ENCODE measurements around the gene CCN6. TPM values are rescaled to one million over a fixed set of nuclear protein-coding genes. Genes with fewer than 3 reads are reported as not detected.
A peak's percentile ranks its signal among the peaks of the same experiment; 100 is the strongest.

The CCN6 gene
- total RNA-seq, 1 experiment from 2014 or later: not detected

DNA sequence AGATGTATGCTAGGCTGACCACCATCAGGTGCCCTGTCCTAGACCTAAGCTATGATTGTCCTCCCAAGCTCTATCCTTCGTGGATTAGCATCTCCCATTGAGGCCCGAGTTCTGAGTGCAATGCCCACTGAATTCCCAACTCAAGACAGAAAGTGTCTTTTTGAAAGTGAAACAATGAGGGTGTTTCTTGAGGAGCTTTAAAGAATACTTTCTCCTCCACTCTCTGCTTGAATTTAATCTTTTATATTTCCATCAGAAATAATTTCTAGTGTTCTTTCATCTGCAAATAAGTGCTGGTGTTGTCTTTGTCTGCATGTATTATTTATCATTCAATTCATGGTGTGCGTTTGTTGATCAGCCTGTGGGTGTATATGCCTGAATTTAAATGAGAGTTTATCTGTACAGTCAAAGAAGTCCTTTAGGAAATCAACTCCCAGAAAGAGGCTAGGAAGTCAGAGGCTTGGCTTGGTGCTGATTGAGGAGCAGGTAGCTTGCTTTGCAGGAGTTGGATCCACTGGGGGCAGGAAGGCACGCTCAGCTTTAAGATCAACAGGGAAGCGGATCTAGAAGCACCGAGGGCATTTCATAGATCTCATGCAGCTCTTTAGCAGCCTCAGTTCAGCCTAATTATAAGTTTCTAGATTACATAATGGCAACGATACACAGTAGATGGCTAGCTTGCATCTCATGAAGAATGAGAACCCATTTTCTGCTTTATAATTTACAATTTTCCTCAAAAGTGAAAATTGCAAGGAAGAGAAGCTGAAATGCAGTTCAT lies 36.0 kb upstream of the CCN6 start:
- intact Hi-C loops (cut with micrococcal nuclease; ENCODE audit: unreplicated experiment): no loop called here
- Histone ChIP-seq H3K27me3 (replicated peaks; ENCODE audit: control insufficient read depth, insufficient read depth, low read length) (no peaks in the 10 kb centered on the region), H3K4me1 (no peaks in the 10 kb centered on the region), H3K36me3 (ENCODE audit: control insufficient read depth, insufficient read depth, low read length) (no peaks in the 10 kb centered on the region), H3K9me3 (no peaks in the 10 kb centered on the region), H3K4me3 (ENCODE audit: low read depth, low read length) (no peak overlapping the region)
- no TSS peak for BruUV-seq (replicated peaks)
- ChIA-PET CTCF (interaction anchor here (1.1 kb wide), 1 partner anchor 25 kb away, joined by 8 read pairs; no protein-coding TSS in a partner anchor), POLR2A (no interaction called here)
- no peak overlapping the region for H3K4me3 Mint-ChIP-seq (ENCODE audit: unreplicated experiment)
- DNase-seq: no peak
- H3K9me3 Mint-ChIP-seq (ENCODE audit: unreplicated experiment): no peaks in the 10 kb centered on the region
- no peaks in the 10 kb centered on the region for H3K36me3 Mint-ChIP-seq (ENCODE audit: insufficient read depth, unreplicated experiment)
- H3K4me1 Mint-ChIP-seq (ENCODE audit: low read depth, unreplicated experiment): no peaks in the 10 kb centered on the region
- TF ChIP-seq, protein P1, sequence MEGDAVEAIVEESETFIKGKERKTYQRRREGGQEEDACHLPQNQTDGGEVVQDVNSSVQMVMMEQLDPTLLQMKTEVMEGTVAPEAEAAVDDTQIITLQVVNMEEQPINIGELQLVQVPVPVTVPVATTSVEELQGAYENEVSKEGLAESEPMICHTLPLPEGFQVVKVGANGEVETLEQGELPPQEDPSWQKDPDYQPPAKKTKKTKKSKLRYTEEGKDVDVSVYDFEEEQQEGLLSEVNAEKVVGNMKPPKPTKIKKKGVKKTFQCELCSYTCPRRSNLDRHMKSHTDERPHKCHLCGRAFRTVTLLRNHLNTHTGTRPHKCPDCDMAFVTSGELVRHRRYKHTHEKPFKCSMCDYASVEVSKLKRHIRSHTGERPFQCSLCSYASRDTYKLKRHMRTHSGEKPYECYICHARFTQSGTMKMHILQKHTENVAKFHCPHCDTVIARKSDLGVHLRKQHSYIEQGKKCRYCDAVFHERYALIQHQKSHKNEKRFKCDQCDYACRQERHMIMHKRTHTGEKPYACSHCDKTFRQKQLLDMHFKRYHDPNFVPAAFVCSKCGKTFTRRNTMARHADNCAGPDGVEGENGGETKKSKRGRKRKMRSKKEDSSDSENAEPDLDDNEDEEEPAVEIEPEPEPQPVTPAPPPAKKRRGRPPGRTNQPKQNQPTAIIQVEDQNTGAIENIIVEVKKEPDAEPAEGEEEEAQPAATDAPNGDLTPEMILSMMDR (IDR thresholded peaks at IDR 0.05; ENCODE audit: insufficient read depth in 1 of 2, low read depth in 1 of 2, low read length in 1 of 2, severe bottlenecking in 1 of 2, unreplicated experiment in 1 of 2): no peak
- H3K27ac Mint-ChIP-seq (ENCODE audit: unreplicated experiment): no peak overlapping the region
- no peaks in the 10 kb centered on the region for H3K27me3 Mint-ChIP-seq (ENCODE audit: insufficient read depth, unreplicated experiment)

DNA sequence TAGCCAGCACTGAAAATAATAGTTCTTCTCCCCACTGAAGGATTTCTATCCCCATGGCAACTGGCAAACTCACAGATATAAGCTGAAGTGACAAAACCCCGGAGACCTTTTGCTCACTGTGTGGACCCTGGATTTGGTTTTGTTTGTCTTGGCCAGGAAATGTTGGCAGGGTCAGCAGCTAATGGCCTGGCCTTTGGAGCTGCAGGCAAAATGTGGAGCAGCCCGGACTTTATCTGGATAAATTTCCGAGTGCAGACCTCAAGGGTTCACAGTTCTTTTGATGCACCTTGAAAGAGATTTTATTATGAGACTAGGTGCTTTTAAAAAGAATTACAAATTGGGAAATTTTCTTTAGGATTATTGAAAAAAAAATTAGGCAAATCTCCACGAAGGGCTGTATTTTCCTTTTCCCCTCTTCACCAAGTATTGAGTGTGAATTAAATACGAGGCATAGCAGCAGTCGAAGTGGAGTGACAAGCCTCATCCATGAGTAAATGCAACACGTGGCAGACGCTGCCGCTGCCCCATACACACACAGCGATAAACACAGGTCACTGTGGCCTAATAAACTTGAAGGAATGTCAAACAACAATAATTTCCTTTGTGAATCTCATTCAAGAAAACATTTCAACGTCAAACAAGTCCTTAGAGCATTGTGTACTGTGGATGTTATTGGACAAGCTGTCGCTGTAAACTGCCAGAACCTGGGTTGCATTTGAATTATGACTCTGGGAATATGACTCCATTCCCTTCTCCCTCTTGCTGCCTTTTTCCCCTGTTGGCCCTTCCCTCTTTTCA lies 35.1 kb upstream of the CCN6 start:
- DNase-seq: peak in 1 of 2 experiments; percentile 8
- ChIA-PET POLR2A (no interaction called here), CTCF (interaction anchor here (1.1 kb wide), 1 partner anchor 25 kb away, joined by 8 read pairs; no protein-coding TSS in a partner anchor)
- no peak overlapping the region for H3K4me3 Mint-ChIP-seq (ENCODE audit: unreplicated experiment)
- H3K4me1 Mint-ChIP-seq (ENCODE audit: low read depth, unreplicated experiment): no peaks in the 10 kb centered on the region
- H3K27me3 Mint-ChIP-seq (ENCODE audit: insufficient read depth, unreplicated experiment): no peaks in the 10 kb centered on the region
- H3K27ac Mint-ChIP-seq (ENCODE audit: unreplicated experiment): no peak overlapping the region
- intact Hi-C loops (cut with micrococcal nuclease; ENCODE audit: unreplicated experiment): no loop called here
- TF ChIP-seq, protein P1 (IDR thresholded peaks at IDR 0.05; ENCODE audit: insufficient read depth in 1 of 2, low read depth in 1 of 2, low read length in 1 of 2, severe bottlenecking in 1 of 2, unreplicated experiment in 1 of 2): no peak
- no peaks in the 10 kb centered on the region for H3K4me1 ChIP-seq
- peaks cover 6% of the 10 kb centered on the region for H3K9me3 Mint-ChIP-seq (ENCODE audit: unreplicated experiment)
- H3K36me3 ChIP-seq (ENCODE audit: control insufficient read depth, insufficient read depth, low read length): no peaks in the 10 kb centered on the region
- H3K4me3 ChIP-seq (ENCODE audit: low read depth, low read length): no peak overlapping the region
- H3K36me3 Mint-ChIP-seq (ENCODE audit: insufficient read depth, unreplicated experiment): no peaks in the 10 kb centered on the region
- BruUV-seq (replicated peaks): no TSS peak
- no peaks in the 10 kb centered on the region for H3K9me3 ChIP-seq
- no peaks in the 10 kb centered on the region for H3K27me3 ChIP-seq (replicated peaks; ENCODE audit: control insufficient read depth, insufficient read depth, low read length)

DNA sequence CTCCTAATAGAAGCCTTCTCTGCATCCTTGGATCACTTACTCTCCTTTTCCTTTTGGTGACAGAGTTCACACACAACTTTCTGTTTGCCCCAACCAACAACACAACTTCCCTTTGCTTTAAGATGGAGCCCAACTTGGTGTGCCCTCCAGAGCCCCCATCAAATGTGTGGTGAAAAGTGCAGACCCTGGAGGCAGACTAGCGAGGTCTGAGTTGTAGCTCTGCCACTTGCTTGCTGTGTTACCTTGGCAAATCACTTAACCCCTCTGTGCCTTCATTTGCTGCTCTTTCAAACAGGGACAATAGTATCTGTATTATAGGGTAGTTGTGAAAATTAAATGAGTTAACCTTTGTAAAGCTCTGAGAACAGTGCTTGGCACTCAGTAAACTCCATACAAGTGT lies 34.3 kb upstream of the CCN6 start:
- H3K36me3 ChIP-seq (ENCODE audit: control insufficient read depth, insufficient read depth, low read length): no peaks in the 10 kb centered on the region
- DNase-seq: no peak
- TF ChIP-seq, protein P1 (IDR thresholded peaks at IDR 0.05; ENCODE audit: insufficient read depth in 1 of 2, low read depth in 1 of 2, low read length in 1 of 2, severe bottlenecking in 1 of 2, unreplicated experiment in 1 of 2): no peak
- no peak overlapping the region for H3K4me3 ChIP-seq (ENCODE audit: low read depth, low read length)
- ChIA-PET CTCF (no interaction called here), POLR2A (no interaction called here)
- Mint-ChIP-seq H3K4me3 (ENCODE audit: unreplicated experiment) (no peak overlapping the region), H3K4me1 (ENCODE audit: low read depth, unreplicated experiment) (no peaks in the 10 kb centered on the region), H3K36me3 (ENCODE audit: insufficient read depth, unreplicated experiment) (no peaks in the 10 kb centered on the region), H3K27ac (ENCODE audit: unreplicated experiment) (no peak overlapping the region), H3K27me3 (ENCODE audit: insufficient read depth, unreplicated experiment) (no peaks in the 10 kb centered on the region), H3K9me3 (ENCODE audit: unreplicated experiment) (peaks cover 14% of the 10 kb centered on the region)
- BruUV-seq (replicated peaks): no TSS peak
- no peaks in the 10 kb centered on the region for H3K27me3 ChIP-seq (replicated peaks; ENCODE audit: control insufficient read depth, insufficient read depth, low read length)
- intact Hi-C loops (cut with micrococcal nuclease; ENCODE audit: unreplicated experiment): no loop called here
- H3K4me1 ChIP-seq: no peaks in the 10 kb centered on the region
- H3K9me3 ChIP-seq: no peaks in the 10 kb centered on the region

Data from Caco-2 (cell line).